Stimulated activated CD8-positive, alpha-beta memory T cell treated with anti-CD3 and anti-CD28 coated beads, Interleukin-2, amount 100 ng/mL, for 1 hour (primary cell): ENCODE measurements around the gene TAF4.

ENCODE experiments used
- DNase-seq, 2 donors: peaks; one replicate each; pipeline ENCODE4 v3.0.0-alpha.2; 2020; ENCODE audit warnings: low read depth in 2 of 2

Gene TAF4

DNA sequence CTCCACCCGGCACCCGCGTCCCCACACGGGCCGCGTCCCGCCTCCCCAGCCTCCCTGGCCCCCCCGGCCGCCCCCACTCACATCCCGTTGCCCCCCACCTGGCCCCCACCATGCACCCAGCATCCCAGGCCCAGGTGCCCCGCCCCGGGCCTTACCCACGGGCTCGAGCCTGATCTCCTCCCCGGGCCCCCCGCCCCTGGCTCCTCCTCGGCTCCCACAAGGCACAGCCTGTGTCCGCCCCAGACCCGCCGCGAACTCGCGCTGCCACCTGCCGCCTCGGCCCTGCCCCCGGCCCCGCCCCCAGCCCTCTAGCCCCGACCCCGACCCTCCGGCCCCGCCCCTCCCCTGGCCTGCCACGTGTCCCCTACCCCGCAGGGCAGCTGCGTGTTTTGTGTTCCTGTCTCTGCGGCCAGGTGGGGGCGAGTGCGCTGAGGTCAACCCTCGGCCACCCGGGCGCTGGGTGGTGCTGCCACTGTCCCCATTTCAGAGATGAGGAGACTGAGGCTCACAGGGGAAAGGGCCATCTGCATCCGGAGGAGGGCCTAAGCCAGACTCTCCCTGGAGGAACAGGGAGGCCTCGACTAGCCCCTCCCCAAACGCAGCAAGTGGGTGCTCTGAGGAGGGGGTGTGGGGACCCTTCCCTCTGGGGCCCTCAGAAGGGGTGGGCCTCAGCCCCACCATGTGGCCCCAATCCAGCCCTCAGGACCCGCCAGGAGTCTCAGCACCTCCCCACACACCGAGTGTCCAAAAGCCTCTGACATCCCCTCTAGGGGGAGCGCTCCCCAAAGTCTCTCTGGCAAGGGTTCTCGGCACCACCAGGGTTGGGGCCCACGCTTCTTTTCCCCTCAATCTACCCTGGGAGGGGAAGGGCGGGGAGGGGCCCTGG lies 99.8 kb downstream of the TAF4 start:
- no peak for DNase-seq

DNA sequence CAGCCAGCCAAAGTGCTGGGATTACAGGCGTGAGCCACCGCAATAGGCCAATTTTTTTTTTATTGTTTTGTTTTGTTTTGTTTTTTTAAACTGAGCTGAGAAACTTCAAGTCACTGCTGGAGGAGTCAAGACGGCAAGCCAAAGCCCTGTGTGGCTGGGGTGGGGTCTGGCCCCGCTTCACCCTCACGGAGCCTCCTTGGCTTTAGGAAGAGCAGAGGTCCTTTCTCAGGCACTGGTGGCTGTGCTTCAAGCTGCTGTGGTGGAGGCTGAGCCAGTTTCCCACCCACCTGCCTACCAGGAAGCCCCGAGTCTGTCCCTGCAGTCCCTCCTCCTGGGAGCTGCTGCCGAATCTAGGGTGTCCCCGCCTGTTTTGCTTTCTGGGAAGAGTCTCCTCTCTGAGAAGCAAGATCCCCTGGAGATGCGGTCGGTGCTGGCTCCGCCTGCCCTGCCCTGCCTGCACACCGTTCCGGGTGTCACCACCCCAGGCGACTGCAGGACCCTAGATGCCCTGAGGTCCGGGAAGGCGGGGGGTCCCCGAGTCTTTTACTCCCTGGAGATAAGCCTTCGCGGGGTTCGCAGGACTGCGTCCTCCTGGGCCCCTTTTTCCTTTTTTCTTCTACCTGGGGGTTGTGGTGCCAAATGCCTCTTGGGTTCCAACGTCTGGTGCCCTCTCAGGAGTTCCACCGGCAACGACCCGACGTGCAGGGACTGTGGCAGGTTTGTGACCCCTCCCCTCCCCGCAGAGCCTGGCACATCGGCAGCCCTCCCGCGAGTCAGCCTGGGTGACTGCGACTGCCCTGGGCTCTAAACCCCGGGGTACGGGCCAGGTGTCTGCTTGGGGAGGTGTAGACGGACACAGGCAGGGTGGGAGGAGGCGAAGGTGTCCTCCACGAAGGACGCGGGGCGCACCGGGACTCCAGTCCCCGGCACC lies 100.7 kb downstream of the TAF4 start:
- DNase-seq = no peak

DNA sequence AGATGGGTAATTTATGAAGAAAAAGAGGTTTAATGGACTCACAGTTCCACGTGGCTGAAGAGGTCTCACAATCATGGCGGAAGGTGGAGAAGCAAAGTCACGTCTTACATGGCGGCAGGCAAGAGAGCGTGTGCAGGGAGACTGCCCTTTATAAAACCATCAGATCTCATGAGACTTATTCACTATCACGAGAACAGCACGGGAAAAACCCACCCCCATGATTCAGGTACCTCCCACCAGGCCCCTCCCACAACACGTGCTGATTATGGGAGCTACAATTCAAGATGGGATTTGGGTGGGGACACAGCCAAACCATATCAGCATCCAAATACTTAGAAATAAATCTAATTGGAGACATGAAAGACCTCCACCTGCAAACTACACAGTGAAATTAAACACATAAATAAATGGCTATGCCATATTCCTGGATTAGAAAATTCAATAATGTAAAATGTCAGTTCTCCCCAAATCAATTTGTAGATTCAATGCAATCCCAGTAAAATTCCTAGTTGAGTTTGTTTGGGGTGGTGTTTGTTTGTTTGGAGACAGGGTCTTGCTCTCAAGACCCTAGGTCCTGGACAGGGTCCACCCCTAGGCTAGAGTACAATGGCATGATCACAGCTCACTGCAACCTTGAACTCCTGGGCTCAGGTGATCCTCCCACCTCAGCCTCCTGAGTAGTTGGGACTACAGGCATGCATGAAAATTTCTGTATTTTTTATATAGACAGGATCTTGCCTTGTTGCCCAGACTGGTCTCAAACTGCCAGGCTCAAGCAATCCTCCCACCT lies 101.6 kb downstream of the TAF4 start:
- DNase-seq = no peak

DNA sequence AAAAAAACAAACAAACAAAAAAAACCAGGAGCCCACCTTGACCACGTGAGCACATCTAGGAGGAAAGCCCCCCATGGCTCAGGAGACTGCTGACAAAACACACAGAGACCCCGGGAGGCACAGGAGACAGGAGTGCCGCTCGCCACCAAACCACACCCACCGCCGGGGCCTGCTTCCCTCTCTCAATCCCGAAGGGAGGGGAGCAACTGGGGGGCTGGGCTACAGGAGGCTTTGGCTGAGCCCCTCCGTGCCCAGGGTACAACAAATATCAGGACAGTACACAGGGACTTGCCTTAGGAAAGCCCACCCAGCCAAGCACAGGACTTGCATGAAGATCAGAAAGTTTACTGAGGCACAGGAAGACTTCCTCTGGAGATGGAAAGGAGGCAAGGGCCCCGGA lies 102.5 kb downstream of the TAF4 start:
- no peak for DNase-seq

DNA sequence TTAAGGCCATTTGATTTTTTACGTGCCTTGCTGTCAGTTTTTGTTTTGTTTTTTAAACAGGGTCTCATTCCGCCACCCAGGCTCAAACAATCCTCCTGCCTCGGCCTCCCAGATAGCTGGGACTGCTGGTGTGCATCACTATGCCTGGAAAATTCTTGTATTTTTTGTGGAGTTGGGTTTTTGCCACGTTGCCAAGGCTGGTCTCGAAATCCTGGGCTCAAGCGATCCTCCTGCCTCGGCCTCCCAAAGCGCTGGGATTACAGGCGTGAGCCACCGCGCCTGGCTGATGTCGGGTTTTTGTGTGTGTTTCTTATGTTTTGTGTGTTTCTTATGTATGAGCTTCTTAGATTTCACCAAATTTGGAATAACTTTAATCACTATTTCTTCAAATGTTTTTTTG lies 104.8 kb downstream of the TAF4 start:
- DNase-seq = no peak

DNA sequence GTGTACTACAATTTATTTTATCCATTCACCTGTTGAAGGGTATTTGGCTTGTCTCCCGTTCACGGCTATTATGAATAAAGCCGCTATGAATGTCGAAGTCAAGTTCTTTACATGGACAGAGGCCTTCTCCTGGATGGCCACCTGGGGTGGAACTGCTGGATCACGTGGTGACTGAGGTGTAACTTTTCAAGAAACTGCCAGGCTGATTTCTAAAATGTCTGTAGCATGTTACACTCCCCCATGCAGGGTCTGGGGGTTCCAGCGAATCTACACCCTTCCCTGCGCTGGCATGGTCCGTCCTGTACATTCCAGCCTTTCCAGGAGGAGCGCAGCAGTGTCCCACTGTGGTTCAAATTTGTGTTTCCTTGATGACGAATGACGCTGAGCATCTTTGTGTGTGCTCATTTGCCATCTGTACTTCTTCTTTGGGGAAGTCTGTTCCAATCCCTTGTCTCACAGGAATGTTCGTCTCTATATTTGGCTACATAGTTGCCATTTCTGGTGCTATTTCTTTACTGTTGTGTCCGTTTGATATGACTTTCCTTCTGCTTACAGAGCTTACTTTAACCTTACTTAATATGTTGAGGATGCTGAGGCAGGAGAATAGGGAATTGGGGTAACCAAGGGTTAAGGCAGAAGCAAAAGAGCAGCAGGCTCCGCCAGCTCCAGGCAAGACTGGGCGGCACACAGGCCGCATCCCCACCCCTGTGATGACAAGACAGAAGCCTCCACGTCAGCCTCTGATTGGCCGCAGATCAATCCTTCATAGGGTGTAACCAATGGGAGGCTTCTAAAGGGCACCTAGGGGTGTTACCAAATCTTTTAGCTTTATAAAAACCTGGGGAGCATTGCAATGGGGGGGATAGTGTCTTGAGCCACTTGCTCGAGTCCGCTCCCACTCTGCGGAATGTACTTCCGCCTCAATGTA lies 106.6 kb downstream of the TAF4 start:
- no peak for DNase-seq

DNA sequence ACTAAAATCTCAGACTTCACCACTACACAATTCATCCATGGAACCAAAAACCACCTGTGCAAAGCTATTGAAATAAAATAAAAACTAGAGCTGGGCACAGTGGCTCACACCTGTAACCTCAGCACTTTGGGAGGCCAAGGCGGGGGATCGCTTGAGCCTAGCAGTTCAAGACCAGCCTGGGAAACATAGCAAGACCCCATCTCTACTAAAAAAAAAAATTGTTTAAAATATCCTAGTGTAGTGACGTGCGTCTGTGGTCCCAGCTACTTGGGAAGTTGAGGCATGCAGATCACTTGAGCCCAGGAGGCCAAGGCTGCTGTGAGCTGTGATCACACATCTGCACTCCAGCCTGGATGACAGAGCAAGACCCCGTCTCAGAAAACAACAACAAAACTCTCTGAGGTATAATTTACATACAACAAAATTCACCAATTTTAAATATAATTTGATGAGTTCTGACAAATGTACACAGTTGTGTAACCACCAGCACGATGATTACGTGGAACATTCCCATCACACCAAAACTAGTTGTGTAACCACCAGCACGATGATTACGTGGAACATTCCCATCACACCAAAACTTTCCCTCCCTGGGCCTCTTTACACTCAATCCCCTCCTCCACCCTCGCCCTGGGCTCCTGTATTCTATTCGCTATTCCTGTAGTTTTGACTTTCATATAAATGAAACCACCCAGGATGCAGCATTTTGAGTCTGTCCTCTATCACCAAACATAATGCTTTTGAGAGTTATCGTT lies 107.5 kb downstream of the TAF4 start:
- DNase-seq = no peak

DNA sequence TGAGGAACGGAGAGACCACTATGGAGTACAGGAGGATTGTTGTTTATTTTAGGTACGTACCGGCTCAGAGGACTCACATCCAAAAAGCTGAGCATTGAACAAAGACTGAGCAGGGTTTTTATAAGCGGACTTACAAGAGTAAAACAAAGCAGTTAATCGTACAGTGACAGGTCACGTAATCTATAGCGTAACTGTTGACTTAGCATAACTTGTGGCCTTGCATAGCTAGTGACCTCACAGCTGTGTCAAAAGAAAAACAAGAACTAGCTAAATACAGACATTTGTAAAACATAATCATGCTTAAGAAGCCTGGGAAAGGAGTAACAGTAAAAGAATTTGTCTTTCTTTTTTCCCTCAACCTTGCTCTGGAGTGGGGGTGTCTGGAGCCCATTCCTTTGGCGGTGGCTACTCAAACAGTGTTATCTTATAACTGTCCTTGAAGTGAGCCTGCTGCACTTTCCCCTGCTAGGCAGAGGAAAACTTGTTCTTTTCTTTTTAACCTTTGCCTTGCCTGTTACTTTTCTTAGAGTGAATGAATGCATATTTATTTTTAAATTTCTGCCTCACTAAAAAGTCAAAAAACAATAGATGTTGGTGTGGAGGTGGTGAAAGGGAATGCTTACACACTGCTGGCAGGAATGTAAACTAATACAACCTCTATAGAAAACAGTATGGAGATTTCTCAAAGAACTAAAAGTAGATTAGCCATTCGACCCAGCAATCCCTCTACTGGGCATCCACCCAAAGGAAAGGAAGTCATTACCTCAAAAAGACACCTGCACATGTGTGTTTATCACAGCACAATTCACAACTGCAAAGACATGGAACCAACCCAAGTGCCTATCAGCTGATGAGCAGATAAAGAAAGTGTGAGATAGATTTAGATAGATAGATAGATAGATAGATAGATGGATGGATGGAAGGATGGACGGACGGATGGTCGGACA lies 109.0 kb downstream of the TAF4 start:
- no peak for DNase-seq

DNA sequence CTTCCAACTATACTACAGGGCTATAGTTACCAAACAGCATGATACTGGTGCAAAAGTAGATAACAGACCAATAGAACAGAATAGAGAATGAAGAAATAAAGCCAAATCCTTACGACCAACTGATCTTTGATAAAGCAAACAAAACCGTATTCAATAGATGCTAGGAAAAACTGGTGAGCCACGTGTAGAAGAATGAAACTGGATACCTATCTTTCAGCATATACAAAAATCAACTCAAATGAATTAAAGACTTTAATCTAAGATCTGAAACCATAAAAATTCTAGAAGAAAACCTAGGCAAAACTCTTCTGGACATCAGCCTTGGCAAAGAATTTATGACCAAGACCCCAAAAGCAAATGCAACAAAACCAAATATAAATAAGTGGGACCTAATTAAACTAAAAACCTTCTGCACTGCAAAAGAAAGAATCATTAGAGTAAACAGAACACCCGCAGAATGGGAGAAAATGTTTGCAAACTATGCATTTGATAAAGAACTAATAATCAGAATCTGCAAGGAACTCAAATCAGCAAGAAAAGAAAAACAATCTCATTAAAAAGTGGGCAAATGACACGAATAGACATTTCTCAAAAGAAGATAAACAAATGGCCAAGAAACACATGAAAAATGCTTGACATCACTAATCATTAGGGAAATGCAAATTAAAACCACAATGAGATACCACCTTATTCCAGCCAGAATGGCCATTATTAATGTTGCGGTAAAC lies 109.8 kb downstream of the TAF4 start:
- DNase-seq = no peak

DNA sequence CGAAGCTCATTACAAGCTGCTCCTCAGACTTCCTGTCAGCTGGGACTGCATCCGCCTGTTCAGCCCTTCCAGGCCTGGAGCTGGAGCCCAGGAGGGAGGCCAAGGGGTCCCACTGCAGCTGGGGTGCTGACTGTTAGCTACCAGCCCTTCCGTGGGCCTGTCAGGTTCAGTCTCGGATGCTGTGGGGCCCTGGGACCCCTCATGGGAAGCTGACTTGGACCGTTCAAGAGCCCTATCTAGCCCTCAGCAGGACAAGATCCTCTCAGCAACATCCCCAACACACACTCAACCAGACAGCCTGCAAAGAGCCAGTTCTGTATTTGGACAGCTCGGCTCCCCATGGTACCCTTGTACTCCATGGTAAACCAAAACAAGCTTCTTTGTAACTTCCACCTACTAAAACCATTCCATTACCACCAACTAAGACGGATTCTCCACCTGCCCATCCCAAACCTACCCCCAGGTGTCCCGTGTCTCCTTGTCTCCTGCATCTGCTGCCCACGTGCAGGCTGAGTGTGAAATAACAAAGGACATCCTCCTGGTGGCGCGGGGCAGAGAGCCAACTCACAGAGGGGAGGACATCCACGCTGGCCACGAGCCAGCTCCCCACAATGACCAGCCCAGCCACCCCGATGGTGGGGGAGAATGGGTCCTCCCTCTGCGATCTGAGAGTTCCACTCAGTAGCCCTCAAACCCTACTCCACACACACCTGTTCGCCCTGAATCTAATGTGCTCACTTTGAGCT lies 111.2 kb downstream of the TAF4 start:
- no peak for DNase-seq

DNA sequence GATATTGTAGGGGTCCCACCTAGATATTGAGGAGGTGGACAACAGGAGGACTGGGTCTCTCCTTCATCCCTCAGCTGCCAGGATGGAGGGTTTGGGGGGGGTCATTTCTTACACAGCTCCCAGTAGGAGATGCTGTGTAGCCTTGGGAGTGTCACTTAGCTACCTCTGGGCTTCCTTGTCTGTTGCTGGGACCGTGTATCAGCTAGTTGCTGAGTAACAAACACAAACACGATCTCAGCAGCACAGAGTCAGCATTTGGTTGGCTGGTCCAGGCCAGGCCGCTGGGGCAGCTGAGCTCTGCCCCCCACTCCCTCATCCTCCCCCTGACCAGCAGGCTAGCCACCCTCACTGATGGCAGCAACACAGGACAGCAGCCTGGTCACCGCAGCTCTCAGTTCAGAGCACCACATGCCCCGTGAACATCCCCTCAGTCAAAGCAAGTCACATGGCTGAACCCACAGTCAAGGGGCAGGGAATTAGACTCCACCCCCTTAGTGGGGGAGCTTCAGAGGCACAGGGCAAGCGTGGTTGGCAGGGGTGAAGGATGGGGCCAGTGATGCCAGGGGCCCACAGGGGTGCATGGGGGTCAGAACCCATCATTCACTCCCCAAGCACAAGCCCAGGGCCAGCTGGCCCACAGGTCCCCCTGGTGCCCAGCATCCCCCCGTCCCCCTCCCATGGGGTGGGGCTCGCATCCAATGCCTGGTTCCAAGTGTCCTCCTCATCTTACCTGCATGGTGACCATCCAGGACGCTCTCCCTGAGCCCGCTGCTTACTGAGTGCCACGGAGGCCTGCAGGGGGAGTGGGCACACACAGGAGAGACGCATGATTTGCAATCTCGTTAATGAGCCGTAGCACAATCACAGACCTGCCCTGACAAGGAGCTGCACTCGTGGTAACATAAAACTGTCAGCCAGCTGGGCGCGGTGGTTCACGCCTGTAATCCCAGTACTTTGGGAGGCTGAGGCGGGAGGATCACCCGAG lies 112.4 kb downstream of the TAF4 start:
- DNase-seq = no peak

DNA sequence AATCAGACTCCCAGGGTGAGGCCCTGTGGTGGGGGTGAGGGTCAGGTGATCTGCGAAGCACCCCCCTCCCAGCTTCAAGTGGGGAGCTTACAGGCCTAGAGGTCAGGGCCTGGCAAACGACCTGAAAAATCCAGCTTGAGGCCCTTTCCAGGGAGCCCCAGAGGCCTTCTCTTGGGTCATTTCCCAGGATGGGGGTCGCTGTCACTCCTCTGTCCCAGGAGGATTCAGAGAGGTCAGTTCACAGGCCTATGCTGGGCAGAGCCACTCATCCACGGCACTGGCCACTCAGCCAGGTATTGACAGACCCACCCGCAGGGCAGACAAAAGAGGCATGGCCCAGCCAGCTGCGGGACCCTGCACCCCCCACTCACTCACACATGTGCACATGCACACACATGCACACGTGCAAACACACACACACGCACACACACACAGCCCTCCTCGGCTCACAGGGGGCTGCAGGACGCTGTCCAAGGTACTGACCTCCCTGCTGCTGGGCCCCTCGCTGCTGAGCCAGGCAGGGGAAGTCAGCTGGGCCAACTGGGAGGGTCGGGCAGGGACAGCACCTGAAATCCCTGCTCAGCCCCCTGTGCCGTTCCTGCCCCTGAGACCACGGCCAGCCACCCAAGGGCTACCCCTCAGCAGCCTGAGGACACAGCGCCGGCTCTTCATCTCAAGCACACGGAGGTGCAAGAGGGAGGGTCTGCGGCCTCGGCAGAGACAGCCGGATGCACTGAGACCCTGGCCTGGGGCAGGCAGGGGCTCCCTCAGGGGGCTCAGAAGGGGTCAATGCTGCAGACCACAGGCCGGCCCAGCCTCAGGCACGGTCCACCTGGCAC lies 113.8 kb downstream of the TAF4 start:
- no peak for DNase-seq

DNA sequence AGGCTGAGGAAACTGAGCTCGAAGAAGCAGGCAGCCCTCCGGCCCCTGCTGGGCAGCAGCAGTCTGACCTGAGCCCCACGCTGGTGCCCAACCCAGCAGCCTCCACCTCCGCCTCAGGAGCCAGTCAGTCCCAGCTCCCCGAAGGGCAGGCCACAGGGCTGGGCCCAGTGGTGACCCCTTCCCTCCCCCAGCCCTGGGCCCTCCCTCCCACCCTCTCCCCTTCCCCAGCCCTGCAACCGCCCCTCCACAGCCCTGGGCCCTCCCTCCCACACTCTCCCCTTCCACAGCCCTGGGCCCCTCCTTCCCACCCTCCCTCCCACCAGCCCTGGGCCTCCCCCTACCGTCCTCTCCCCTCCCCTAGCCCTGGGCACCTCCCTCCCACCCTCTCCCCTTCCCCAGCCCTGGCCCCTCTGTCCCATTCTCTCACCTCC lies 115.0 kb downstream of the TAF4 start:
- no peak for DNase-seq

DNA sequence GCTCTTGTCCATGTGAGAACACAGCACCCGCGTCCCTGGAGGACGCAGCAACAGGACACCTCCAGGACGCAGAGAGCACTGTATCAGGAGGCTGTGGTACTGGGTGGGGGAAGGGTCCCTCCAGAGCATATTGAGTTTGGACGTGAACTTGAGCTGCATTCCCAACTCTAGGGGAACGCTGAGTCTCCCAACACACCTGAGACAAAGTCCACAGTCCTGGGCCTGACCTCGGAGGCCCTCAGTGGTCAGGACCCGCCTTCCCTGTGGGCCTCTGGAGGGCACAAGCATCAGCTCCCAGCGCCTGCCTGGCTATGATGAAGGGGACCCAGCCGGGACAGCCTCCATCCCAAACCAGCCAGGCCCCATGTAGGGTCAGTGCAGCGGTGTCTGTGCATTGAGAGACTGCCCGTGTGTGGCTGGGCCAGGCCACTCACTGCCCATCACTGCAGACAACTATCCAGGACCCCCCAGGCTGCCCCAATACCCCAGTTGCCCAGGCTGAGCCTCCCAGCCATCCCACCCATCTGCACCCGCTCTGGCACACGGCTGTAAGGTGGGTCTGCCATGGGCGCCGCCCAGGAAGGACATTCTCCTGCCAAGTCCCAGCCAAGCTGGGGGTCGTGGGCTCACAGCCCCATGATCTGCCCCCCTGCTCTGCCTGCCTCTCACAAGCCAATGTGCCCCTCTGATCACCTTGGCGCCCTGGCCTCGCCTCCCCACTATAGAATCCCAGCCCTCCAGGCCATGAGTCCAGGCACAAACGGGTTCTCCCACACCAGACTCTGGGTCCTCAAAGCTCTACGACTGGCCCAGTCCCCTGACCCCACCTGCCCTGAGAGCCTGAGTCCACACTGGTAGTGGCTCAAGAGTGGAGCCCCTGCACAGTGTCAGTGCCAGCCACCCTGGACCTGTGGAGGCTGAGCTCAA lies 115.7 kb downstream of the TAF4 start:
- no peak for DNase-seq
